Osteocyte (in vitro differentiated cells): ENCODE measurements around the gene DEPDC5. TPM values are rescaled to one million over a fixed set of nuclear protein-coding genes. Genes with fewer than 3 reads are reported as not detected.

ENCODE experiments used
- DNase-seq: peaks from one replicate; pipeline ENCODE4 v3.0.0; 2021; ENCODE audit warnings: mixed read lengths; ENCODE audit not compliant: unreplicated experiment; ENCODE audit errors: extremely low spot score
- H3K27ac Mint-ChIP-seq: one replicate; pipeline ENCODE4 v1.8.0; 2021; ENCODE audit warnings: mild to moderate bottlenecking, mixed read lengths; ENCODE audit not compliant: unreplicated experiment
- H3K27me3 Mint-ChIP-seq: one replicate; pipeline ENCODE4 v1.8.0; 2021; ENCODE audit warnings: mixed read lengths; ENCODE audit not compliant: unreplicated experiment
- H3K36me3 Mint-ChIP-seq: one replicate; pipeline ENCODE4 v1.8.0; 2021; ENCODE audit warnings: mixed read lengths; ENCODE audit not compliant: unreplicated experiment
- H3K4me1 Mint-ChIP-seq: one replicate; pipeline ENCODE4 v1.8.0; 2021; ENCODE audit warnings: mixed read lengths; ENCODE audit not compliant: unreplicated experiment
- H3K4me3 Mint-ChIP-seq: one replicate; pipeline ENCODE4 v1.8.0; 2021; ENCODE audit warnings: mild to moderate bottlenecking, moderate library complexity, mixed read lengths; ENCODE audit not compliant: unreplicated experiment
- H3K9me3 Mint-ChIP-seq: one replicate; pipeline ENCODE4 v1.8.0; 2021; ENCODE audit warnings: mixed read lengths; ENCODE audit not compliant: unreplicated experiment
- CTCF ChIP-seq: fragments of 200-600 bp; sonication (generic); IDR thresholded peaks from 2 replicates; pipeline ENCODE4 v1.5.0; 2021; ENCODE audit warnings: antibody characterized with exemption, mild to moderate bottlenecking, moderate library complexity
- total RNA-seq: library from RNA; stranded (reverse); gene quantifications from 2 replicates; pipeline ENCODE4 v1.2.1, GENCODE V29; 2021

DEPDC5 gene
- total RNA-seq, 1 donor from 2014 or later = 30.7 TPM

GRCh38 chr22:31925056-31925455 lies 171.2 kb downstream of the DEPDC5 start:
- H3K36me3 Mint-ChIP-seq = no peaks in the 10 kb centered on the region
- no peaks in the 10 kb centered on the region for H3K9me3 Mint-ChIP-seq
- H3K4me3 Mint-ChIP-seq = no peak overlapping the region
- no peak for TF ChIP-seq CTCF
- no peaks in the 10 kb centered on the region for H3K4me1 Mint-ChIP-seq
- no peak overlapping the region for H3K27ac Mint-ChIP-seq
- peaks cover 14% of the 10 kb centered on the region for H3K27me3 Mint-ChIP-seq
- no peak for DNase-seq

GRCh38 chr22:31926024-31926423 lies 172.2 kb downstream of the DEPDC5 start:
- no peak for DNase-seq
- TF ChIP-seq CTCF = no peak
- H3K27me3 Mint-ChIP-seq = peaks cover 14% of the 10 kb centered on the region
- no peaks in the 10 kb centered on the region for H3K9me3 Mint-ChIP-seq
- H3K4me1 Mint-ChIP-seq = no peaks in the 10 kb centered on the region
- no peak overlapping the region for H3K27ac Mint-ChIP-seq
- H3K36me3 Mint-ChIP-seq = no peaks in the 10 kb centered on the region
- no peak overlapping the region for H3K4me3 Mint-ChIP-seq

- TF ChIP-seq CTCF = no peak
- no peak for DNase-seq
- Mint-ChIP-seq H3K27ac (no peak overlapping the region), H3K4me3 (no peak overlapping the region), H3K4me1 (no peaks in the 10 kb centered on the region), H3K9me3 (no peaks in the 10 kb centered on the region), H3K27me3 (peaks cover 14% of the 10 kb centered on the region), H3K36me3 (no peaks in the 10 kb centered on the region)
Observed at GRCh38 chr22:31926969-31927368, 173.2 kb downstream of the DEPDC5 start.

GRCh38 chr22:31927562-31927961 lies 173.7 kb downstream of the DEPDC5 start:
- Mint-ChIP-seq H3K9me3 (no peaks in the 10 kb centered on the region), H3K36me3 (no peaks in the 10 kb centered on the region), H3K4me1 (no peaks in the 10 kb centered on the region), H3K27ac (no peak overlapping the region), H3K4me3 (no peak overlapping the region), H3K27me3 (peaks cover 14% of the 10 kb centered on the region)
- DNase-seq = no peak
- TF ChIP-seq CTCF = no peak

GRCh38 chr22:31929167-31929930 lies 175.5 kb downstream of the DEPDC5 start:
- no peak for DNase-seq
- no peak overlapping the region for H3K4me3 Mint-ChIP-seq
- TF ChIP-seq CTCF = no peak
- H3K27me3 Mint-ChIP-seq = peaks cover 12% of the 10 kb centered on the region
- H3K36me3 Mint-ChIP-seq = no peaks in the 10 kb centered on the region
- no peaks in the 10 kb centered on the region for H3K9me3 Mint-ChIP-seq
- no peaks in the 10 kb centered on the region for H3K4me1 Mint-ChIP-seq
- H3K27ac Mint-ChIP-seq = no peak overlapping the region
